HepG2 (cell line): ENCODE results near the gene DNAJA3. TPM values are rescaled to one million over a fixed set of nuclear protein-coding genes. Genes with fewer than 3 reads are reported as not detected.
A peak's percentile ranks its signal among the peaks of the same experiment; 100 is the strongest.

Experiments
- ARID2 ChIP-seq: sonication (generic); formaldehyde crosslinking; IDR thresholded peaks from 2 replicates; pipeline ENCODE4 v1.8.1; 2022; ENCODE audit warnings: mild to moderate bottlenecking, missing genetic modification reagents, borderline replicate concordance
- ESRRA ChIP-seq: sonication (generic); formaldehyde crosslinking; IDR thresholded peaks from 2 replicates; pipeline ENCODE4 v1.5.1; 2020; ENCODE audit warnings: mild to moderate bottlenecking, low read depth, missing genetic modification reagents
- KLF16 ChIP-seq, 2 experiments: sonication (generic) in 1 of 2; formaldehyde crosslinking in 1 of 2; IDR thresholded peaks; 2 replicates each; pipeline versions ENCODE4 v1.6.1 to v1.8.0; 2016 to 2023; ENCODE audit warnings: missing genetic modification reagents in 2 of 2, missing compliant biosample characterization in 1 of 2
- MLLT10 ChIP-seq: sonication (generic); formaldehyde crosslinking; IDR thresholded peaks from 2 replicates; pipeline ENCODE4 v1.4.0; 2020; ENCODE audit warnings: missing genetic modification reagents
- RNF2 ChIP-seq: fragments of 450-650 bp; conservative IDR thresholded peaks from 2 replicates; pipeline ENCODE4 v1.6.1; 2016; ENCODE audit warnings: low read depth
- SAP130 ChIP-seq: IDR thresholded peaks from 2 replicates; pipeline ENCODE4 v1.6.1; 2016; ENCODE audit warnings: low read depth
- SOX5 ChIP-seq: IDR thresholded peaks from 2 replicates; pipeline ENCODE4 v1.6.1; 2016; ENCODE audit warnings: borderline replicate concordance
- SP140L ChIP-seq: sonication (generic); formaldehyde crosslinking; IDR thresholded peaks from 2 replicates; pipeline ENCODE4 v1.4.0; 2020; ENCODE audit warnings: missing genetic modification reagents, borderline replicate concordance
- SPEN ChIP-seq: sonication (generic); formaldehyde crosslinking; IDR thresholded peaks from 2 replicates; pipeline ENCODE4 v1.5.1; 2020; ENCODE audit warnings: low read depth, mild to moderate bottlenecking, missing genetic modification reagents
- TBX2 ChIP-seq: sonication (generic); formaldehyde crosslinking; IDR thresholded peaks from 2 replicates; pipeline ENCODE4 v1.5.0; 2020; ENCODE audit warnings: missing genetic modification reagents, mild to moderate bottlenecking, borderline replicate concordance
- ZBED4 ChIP-seq: sonication (generic); formaldehyde crosslinking; IDR thresholded peaks from 2 replicates; pipeline ENCODE4 v1.4.0; 2020; ENCODE audit warnings: missing genetic modification reagents, borderline replicate concordance
- ZBTB25 ChIP-seq: IDR thresholded peaks from 2 replicates; pipeline ENCODE4 v1.6.1; 2018; ENCODE audit warnings: missing genetic modification reagents
- ZNF337 ChIP-seq: sonication (generic); formaldehyde crosslinking; IDR thresholded peaks from 2 replicates; pipeline ENCODE4 v1.5.1; 2020; ENCODE audit warnings: missing genetic modification reagents, low read depth, mild to moderate bottlenecking, borderline replicate concordance
- ZNF34 ChIP-seq: sonication (generic); formaldehyde crosslinking; IDR thresholded peaks from 2 replicates; pipeline ENCODE4 v1.4.0; 2020; ENCODE audit warnings: mild to moderate bottlenecking, missing genetic modification reagents, borderline replicate concordance
- ZNF816 ChIP-seq: sonication (generic); formaldehyde crosslinking; IDR thresholded peaks from 2 replicates; pipeline ENCODE4 v1.8.0; 2022; ENCODE audit warnings: missing genetic modification reagents, mild to moderate bottlenecking, borderline replicate concordance
- polyA plus RNA-seq, 8 experiments: library from polyadenylated mRNA; depleted of rRNA in 3 of 8; stranded (reverse) in 7 of 8; unstranded in 1 of 8; fragments of >200 nt; fragmentation: Illumina TruSeq in 4 of 8; extraction: Trizol in 4 of 8; gene quantifications; 2 replicates each; pipeline versions ENCODE4 v1.2.1 to v1.2.3, GENCODE V29; 2011 to 2016; ENCODE audit warnings: low read depth in 4 of 8, missing spikeins in 1 of 8, mixed read lengths in 1 of 8; ENCODE audit not compliant: insufficient read depth in 1 of 8
- total RNA-seq, 5 experiments: library from RNA; depleted of rRNA; stranded (reverse); fragments of >200 nt; fragmentation: Illumina TruSeq; extraction: Trizol; gene quantifications; 2 replicates each; pipeline ENCODE4 v1.2.3, GENCODE V29; 2016; ENCODE audit warnings: low read depth in 1 of 5
- TF ChIP-seq, protein P1 (sequence below): sonication (generic); formaldehyde crosslinking; IDR thresholded peaks from 2 replicates; pipeline ENCODE4 v1.4.0; 2020; ENCODE audit warnings: mild to moderate bottlenecking, missing genetic modification reagents
- TF ChIP-seq, protein P2 (sequence below): sonication (generic); formaldehyde crosslinking; IDR thresholded peaks from 2 replicates; pipeline ENCODE4 v1.4.0; 2020; ENCODE audit warnings: missing genetic modification reagents

DNAJA3 gene
- total and polyA plus RNA-seq, 2 of the 13 experiments (the other 11 are each of a cell fraction or from before 2014, with no cell fraction given) = 77.0 to 83.3 TPM

GRCh38 chr16:4474192-4474961 lies 48.7 kb downstream of the DNAJA3 start, which contains the start of gene NMRAL1 (continued):
- no peak for TF ChIP-seq ZBED4
- no peak for TF ChIP-seq ZNF34 (CRISPR knock-in tag)
- TF ChIP-seq SPEN (CRISPR knock-in tag) = peak; percentile 47; the same call in 1 of the 2 replicates
- TF ChIP-seq MLLT10 = no peak
- no peak for TF ChIP-seq ESRRA (CRISPR knock-in tag)
- TF ChIP-seq, protein P1, sequence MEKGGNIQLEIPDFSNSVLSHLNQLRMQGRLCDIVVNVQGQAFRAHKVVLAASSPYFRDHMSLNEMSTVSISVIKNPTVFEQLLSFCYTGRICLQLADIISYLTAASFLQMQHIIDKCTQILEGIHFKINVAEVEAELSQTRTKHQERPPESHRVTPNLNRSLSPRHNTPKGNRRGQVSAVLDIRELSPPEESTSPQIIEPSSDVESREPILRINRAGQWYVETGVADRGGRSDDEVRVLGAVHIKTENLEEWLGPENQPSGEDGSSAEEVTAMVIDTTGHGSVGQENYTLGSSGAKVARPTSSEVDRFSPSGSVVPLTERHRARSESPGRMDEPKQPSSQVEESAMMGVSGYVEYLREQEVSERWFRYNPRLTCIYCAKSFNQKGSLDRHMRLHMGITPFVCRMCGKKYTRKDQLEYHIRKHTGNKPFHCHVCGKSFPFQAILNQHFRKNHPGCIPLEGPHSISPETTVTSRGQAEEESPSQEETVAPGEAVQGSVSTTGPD (CRISPR knock-in tag) = no peak
- no peak for TF ChIP-seq ARID2 (CRISPR knock-in tag)
- no peak for TF ChIP-seq ZNF337 (CRISPR knock-in tag)
- peak; percentile 49; the same call in 1 of the 2 replicates for TF ChIP-seq ZNF816 (CRISPR knock-in tag)
- no peak for TF ChIP-seq ZBTB25 (CRISPR knock-in tag)
- TF ChIP-seq, protein P2, sequence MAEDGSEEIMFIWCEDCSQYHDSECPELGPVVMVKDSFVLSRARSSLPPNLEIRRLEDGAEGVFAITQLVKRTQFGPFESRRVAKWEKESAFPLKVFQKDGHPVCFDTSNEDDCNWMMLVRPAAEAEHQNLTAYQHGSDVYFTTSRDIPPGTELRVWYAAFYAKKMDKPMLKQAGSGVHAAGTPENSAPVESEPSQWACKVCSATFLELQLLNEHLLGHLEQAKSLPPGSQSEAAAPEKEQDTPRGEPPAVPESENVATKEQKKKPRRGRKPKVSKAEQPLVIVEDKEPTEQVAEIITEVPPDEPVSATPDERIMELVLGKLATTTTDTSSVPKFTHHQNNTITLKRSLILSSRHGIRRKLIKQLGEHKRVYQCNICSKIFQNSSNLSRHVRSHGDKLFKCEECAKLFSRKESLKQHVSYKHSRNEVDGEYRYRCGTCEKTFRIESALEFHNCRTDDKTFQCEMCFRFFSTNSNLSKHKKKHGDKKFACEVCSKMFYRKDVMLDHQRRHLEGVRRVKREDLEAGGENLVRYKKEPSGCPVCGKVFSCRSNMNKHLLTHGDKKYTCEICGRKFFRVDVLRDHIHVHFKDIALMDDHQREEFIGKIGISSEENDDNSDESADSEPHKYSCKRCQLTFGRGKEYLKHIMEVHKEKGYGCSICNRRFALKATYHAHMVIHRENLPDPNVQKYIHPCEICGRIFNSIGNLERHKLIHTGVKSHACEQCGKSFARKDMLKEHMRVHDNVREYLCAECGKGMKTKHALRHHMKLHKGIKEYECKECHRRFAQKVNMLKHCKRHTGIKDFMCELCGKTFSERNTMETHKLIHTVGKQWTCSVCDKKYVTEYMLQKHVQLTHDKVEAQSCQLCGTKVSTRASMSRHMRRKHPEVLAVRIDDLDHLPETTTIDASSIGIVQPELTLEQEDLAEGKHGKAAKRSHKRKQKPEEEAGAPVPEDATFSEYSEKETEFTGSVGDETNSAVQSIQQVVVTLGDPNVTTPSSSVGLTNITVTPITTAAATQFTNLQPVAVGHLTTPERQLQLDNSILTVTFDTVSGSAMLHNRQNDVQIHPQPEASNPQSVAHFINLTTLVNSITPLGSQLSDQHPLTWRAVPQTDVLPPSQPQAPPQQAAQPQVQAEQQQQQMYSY (CRISPR knock-in tag) = peak; percentile 47; the same call in 1 of the 2 replicates
- TF ChIP-seq TBX2 = no peak; the same call in 1 of the 2 replicates
- TF ChIP-seq SOX5 (CRISPR knock-in tag) = peak; percentile 43; the same call in 1 of the 2 replicates
- no peak for TF ChIP-seq RNF2
- no peak for TF ChIP-seq SP140L (CRISPR knock-in tag)
- peak; percentile 84 for TF ChIP-seq SAP130 (CRISPR knock-in tag)
- TF ChIP-seq KLF16 (CRISPR knock-in tag; IDR thresholded peaks at IDR 0.05) = peak in 1 of 2 experiments; percentile 71; a peak in 1 of 4 replicates
